GM21367 (cell line): ENCODE measurements around the gene ERBB4.
"Not testable (repeated sequence)": the region's sequence is repeated elsewhere in the genome, so short reads cannot be mapped to it uniquely, and the experiment has no call there.

Experiments used
- ATAC-seq: cut with Tn5 transposase; IDR thresholded peaks from one replicate; pipeline ENCODE4 v1.9.1; 2021; ENCODE audit not compliant: unreplicated experiment

Gene ERBB4

GRCh38 chr2:212228743-212229171 is 309.8 kb downstream of the ERBB4 start:
- ATAC-seq, result no peak

- ATAC-seq, result no peak
Observed at GRCh38 chr2:212227755-212228154, 310.8 kb downstream of the ERBB4 start.

GRCh38 chr2:212226114-212226513 is 312.5 kb downstream of the ERBB4 start:
- ATAC-seq, result no peak

GRCh38 chr2:212223696-212224095 is 314.9 kb downstream of the ERBB4 start:
- no peak for ATAC-seq

- ATAC-seq, result no peak
Observed at GRCh38 chr2:212213191-212213590, 325.4 kb downstream of the ERBB4 start.

- ATAC-seq, result no peak
Observed at GRCh38 chr2:212208467-212208866, 330.1 kb downstream of the ERBB4 start.

- ATAC-seq, result no peak
Observed at GRCh38 chr2:212197776-212198175, 340.8 kb downstream of the ERBB4 start.

- no peak for ATAC-seq
Observed at GRCh38 chr2:212195626-212196025, 343.0 kb downstream of the ERBB4 start.

- no peak for ATAC-seq
Observed at GRCh38 chr2:212194396-212194795, 344.2 kb downstream of the ERBB4 start.

- ATAC-seq, result no peak
Observed at GRCh38 chr2:212193803-212194202, 344.8 kb downstream of the ERBB4 start.

GRCh38 chr2:212193056-212193455 is 345.5 kb downstream of the ERBB4 start:
- ATAC-seq, result no peak

GRCh38 chr2:212191438-212191837 is 347.2 kb downstream of the ERBB4 start:
- not testable (repeated sequence) for ATAC-seq

GRCh38 chr2:212186166-212186565 is 352.4 kb downstream of the ERBB4 start:
- ATAC-seq, result no peak

- no peak for ATAC-seq
Observed at GRCh38 chr2:212181646-212182045, 357.0 kb downstream of the ERBB4 start.

- ATAC-seq, result no peak
Observed at GRCh38 chr2:212180408-212181083, 358.1 kb downstream of the ERBB4 start.

- no peak for ATAC-seq
Observed at GRCh38 chr2:212177724-212178123, 360.9 kb downstream of the ERBB4 start.

GRCh38 chr2:212176151-212176550 is 362.5 kb downstream of the ERBB4 start:
- ATAC-seq, result no peak

GRCh38 chr2:212173756-212174510 is 364.7 kb downstream of the ERBB4 start:
- ATAC-seq, result no peak

- no peak for ATAC-seq
Observed at GRCh38 chr2:212173331-212173730, 365.3 kb downstream of the ERBB4 start.

GRCh38 chr2:212170382-212170781 is 368.2 kb downstream of the ERBB4 start:
- ATAC-seq, result no peak

GRCh38 chr2:212158081-212158480 is 380.5 kb downstream of the ERBB4 start:
- ATAC-seq, result no peak

- ATAC-seq, result no peak
Observed at GRCh38 chr2:212157012-212157411, 381.6 kb downstream of the ERBB4 start.
